ENCODE data around the gene MCM3AP. TPM values are rescaled to one million over a fixed set of nuclear protein-coding genes. Genes with fewer than 3 reads are reported as not detected.

MCM3AP gene
- total and polyA plus RNA-seq, 9 of the 15 experiments (the other 6 are each of a cell fraction or from before 2014, with no cell fraction given), result 6.5 to 179 (median 69.6) TPM

DNA sequence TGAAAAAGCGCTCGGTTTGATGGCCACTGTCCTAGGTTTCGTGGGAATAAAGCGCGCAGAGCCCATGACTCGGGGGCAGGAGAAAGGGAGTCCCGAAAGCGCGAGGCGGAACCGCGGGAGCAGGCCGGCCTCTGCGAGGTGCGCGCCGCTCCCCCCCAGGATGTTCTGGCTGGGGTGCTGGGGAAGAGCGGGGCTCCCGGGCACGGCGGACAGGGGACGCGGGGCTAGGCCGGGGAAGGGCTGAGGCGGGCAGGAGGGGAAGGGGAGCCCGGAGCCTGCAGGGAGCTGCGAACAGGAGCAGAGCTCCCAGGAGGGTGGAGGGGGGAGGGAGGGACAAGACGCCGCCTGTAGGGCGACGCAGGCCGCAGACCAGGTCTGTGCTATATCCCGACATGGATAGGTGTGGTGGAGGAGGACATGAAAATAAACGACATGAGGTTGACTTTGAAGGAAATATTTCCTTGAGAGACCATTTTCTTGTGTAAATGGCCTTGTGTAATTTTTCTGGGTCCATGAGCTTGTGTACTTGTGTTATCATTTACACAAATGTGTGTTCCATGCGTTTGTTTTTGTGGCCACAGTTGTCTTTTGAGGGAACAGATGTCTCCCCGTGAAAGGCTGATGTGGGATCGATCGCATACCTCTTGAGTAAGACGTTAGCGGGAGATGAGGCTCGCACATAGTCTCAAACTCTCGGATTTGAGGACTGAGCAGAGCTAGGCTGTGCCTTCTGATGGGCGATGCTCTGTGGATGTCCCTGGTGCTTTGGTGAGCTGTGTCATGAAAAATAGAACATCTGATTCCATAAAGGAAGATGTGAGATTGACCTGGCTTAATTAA, 39.9 kb upstream of the MCM3AP start (continued):
- TF ChIP-seq, protein P1, sequence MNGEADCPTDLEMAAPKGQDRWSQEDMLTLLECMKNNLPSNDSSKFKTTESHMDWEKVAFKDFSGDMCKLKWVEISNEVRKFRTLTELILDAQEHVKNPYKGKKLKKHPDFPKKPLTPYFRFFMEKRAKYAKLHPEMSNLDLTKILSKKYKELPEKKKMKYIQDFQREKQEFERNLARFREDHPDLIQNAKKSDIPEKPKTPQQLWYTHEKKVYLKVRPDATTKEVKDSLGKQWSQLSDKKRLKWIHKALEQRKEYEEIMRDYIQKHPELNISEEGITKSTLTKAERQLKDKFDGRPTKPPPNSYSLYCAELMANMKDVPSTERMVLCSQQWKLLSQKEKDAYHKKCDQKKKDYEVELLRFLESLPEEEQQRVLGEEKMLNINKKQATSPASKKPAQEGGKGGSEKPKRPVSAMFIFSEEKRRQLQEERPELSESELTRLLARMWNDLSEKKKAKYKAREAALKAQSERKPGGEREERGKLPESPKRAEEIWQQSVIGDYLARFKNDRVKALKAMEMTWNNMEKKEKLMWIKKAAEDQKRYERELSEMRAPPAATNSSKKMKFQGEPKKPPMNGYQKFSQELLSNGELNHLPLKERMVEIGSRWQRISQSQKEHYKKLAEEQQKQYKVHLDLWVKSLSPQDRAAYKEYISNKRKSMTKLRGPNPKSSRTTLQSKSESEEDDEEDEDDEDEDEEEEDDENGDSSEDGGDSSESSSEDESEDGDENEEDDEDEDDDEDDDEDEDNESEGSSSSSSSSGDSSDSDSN (IDR thresholded peaks at IDR 0.05; ENCODE audit: borderline replicate concordance in 1 of 2, low read depth in 2 of 2, low read length in 2 of 2), result peak; percentile 64 to 87; a peak in 3 of 4 replicates
- 0 out of 2 replicates have a peak, but pooled peaks have one; percentile 21 for TF ChIP-seq PHF21A (IDR thresholded peaks at IDR 0.05; ENCODE audit: borderline replicate concordance, low read depth)
- TF ChIP-seq FOXK1 (CRISPR knock-in tag; IDR thresholded peaks at IDR 0.05; ENCODE audit: borderline replicate concordance), result no peak
- peak; percentile 16 for TF ChIP-seq KDM5B (IDR thresholded peaks at IDR 0.05; ENCODE audit: insufficient replicate concordance, low read depth, low read length)
- peak; percentile 65; the same call in 1 of the 2 replicates for TF ChIP-seq SUPT5H (IDR thresholded peaks at IDR 0.05)
- TF ChIP-seq GATA2 (CRISPR knock-in tag; IDR thresholded peaks at IDR 0.05), result 0 out of 2 replicates have a peak, but pooled peaks have one; percentile 9
- TF ChIP-seq CHD2 (IDR thresholded peaks at IDR 0.05; ENCODE audit: low read depth, low read length), result 0 out of 2 replicates have a peak, but pooled peaks have one; percentile 11
- TF ChIP-seq, protein P2, sequence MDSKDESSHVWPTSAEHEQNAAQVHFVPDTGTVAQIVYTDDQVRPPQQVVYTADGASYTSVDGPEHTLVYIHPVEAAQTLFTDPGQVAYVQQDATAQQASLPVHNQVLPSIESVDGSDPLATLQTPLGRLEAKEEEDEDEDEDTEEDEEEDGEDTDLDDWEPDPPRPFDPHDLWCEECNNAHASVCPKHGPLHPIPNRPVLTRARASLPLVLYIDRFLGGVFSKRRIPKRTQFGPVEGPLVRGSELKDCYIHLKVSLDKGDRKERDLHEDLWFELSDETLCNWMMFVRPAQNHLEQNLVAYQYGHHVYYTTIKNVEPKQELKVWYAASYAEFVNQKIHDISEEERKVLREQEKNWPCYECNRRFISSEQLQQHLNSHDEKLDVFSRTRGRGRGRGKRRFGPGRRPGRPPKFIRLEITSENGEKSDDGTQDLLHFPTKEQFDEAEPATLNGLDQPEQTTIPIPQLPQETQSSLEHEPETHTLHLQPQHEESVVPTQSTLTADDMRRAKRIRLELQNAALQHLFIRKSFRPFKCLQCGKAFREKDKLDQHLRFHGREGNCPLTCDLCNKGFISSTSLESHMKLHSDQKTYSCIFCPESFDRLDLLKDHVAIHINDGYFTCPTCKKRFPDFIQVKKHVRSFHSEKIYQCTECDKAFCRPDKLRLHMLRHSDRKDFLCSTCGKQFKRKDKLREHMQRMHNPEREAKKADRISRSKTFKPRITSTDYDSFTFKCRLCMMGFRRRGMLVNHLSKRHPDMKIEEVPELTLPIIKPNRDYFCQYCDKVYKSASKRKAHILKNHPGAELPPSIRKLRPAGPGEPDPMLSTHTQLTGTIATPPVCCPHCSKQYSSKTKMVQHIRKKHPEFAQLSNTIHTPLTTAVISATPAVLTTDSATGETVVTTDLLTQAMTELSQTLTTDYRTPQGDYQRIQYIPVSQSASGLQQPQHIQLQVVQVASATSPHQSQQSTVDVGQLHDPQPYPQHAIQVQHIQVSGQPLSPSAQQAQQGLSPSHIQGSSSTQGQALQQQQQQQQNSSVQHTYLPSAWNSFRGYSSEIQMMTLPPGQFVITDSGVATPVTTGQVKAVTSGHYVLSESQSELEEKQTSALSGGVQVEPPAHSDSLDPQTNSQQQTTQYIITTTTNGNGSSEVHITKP (IDR thresholded peaks at IDR 0.05; ENCODE audit: partially characterized antibody), result peak; percentile 29
- TF ChIP-seq YY1 (IDR thresholded peaks at IDR 0.05; ENCODE audit: borderline replicate concordance in 1 of 3, control insufficient read depth in 1 of 3, extremely low read depth in 1 of 3, insufficient read depth in 3 of 3, insufficient read length in 1 of 3, insufficient replicate concordance in 2 of 3, low read depth in 1 of 3, low read length in 2 of 3), result peak in 2 of 3 experiments; percentile 57 to 60
- TF ChIP-seq, protein P3, sequence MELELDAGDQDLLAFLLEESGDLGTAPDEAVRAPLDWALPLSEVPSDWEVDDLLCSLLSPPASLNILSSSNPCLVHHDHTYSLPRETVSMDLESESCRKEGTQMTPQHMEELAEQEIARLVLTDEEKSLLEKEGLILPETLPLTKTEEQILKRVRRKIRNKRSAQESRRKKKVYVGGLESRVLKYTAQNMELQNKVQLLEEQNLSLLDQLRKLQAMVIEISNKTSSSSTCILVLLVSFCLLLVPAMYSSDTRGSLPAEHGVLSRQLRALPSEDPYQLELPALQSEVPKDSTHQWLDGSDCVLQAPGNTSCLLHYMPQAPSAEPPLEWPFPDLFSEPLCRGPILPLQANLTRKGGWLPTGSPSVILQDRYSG (tag; conservative IDR thresholded peaks at IDR 0.05; ENCODE audit: low read depth), result no peak
- TF ChIP-seq, protein P4, sequence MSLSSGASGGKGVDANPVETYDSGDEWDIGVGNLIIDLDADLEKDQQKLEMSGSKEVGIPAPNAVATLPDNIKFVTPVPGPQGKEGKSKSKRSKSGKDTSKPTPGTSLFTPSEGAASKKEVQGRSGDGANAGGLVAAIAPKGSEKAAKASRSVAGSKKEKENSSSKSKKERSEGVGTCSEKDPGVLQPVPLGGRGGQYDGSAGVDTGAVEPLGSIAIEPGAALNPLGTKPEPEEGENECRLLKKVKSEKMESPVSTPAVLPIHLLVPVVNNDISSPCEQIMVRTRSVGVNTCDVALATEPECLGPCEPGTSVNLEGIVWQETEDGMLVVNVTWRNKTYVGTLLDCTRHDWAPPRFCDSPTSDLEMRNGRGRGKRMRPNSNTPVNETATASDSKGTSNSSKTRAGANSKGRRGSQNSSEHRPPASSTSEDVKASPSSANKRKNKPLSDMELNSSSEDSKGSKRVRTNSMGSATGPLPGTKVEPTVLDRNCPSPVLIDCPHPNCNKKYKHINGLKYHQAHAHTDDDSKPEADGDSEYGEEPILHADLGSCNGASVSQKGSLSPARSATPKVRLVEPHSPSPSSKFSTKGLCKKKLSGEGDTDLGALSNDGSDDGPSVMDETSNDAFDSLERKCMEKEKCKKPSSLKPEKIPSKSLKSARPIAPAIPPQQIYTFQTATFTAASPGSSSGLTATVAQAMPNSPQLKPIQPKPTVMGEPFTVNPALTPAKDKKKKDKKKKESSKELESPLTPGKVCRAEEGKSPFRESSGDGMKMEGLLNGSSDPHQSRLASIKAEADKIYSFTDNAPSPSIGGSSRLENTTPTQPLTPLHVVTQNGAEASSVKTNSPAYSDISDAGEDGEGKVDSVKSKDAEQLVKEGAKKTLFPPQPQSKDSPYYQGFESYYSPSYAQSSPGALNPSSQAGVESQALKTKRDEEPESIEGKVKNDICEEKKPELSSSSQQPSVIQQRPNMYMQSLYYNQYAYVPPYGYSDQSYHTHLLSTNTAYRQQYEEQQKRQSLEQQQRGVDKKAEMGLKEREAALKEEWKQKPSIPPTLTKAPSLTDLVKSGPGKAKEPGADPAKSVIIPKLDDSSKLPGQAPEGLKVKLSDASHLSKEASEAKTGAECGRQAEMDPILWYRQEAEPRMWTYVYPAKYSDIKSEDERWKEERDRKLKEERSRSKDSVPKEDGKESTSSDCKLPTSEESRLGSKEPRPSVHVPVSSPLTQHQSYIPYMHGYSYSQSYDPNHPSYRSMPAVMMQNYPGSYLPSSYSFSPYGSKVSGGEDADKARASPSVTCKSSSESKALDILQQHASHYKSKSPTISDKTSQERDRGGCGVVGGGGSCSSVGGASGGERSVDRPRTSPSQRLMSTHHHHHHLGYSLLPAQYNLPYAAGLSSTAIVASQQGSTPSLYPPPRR (CRISPR knock-in tag; IDR thresholded peaks at IDR 0.05; ENCODE audit: borderline replicate concordance), result peak; percentile 56; the same call in 1 of the 2 replicates

Data from K562 (cell line).